OCI-LY7 (cell line): ENCODE measurements around the gene PALLD. TPM values are rescaled to one million over a fixed set of nuclear protein-coding genes. Genes with fewer than 3 reads are reported as not detected.
"Not testable (repeated sequence)": the region's sequence is repeated elsewhere in the genome, so short reads cannot be mapped to it uniquely, and the experiment has no call there.

Experiments used
- BruUV-seq: library from RNA; stranded (reverse); fragments of 400-500 nt; replicated peaks from 2 replicates; lab custom pipeline; 2021; lab: Mats Ljungman, UMichigan
- CTCF ChIA-PET: fragments of 300-600 bp; sonication (Branson Sonifier 250); formaldehyde crosslinking; loops from one replicate; lab custom pipeline; 2022; ENCODE audit warnings: antibody characterized with exemption; ENCODE audit not compliant: unreplicated experiment; lab: Charles Lee
- POLR2A ChIA-PET: fragments of 300-600 bp; sonication (Branson Sonifier 250); formaldehyde crosslinking; loops from one replicate; lab custom pipeline; 2022; ENCODE audit warnings: antibody characterized with exemption; lab: Charles Lee
- DNase-seq: peaks from one replicate; pipeline ENCODE4 v3.0.0-alpha.2; 2015; ENCODE audit warnings: low spot score
- H2AFZ ChIP-seq: fragments of 200-600 bp; sonication (generic), shearing (Covaris generic); 2 replicates; pipeline ENCODE4 v1.6.1; 2014; ENCODE audit warnings: mild to moderate bottlenecking, antibody characterized with exemption, low read length, moderate library complexity
- H3K27ac ChIP-seq: fragments of 200-600 bp; sonication (generic); 2 replicates; pipeline ENCODE4 v1.5.1; 2014; ENCODE audit warnings: mixed run types, low read depth, mild to moderate bottlenecking, moderate library complexity, low read length, inconsistent platforms; ENCODE audit not compliant: poor library complexity, severe bottlenecking
- H3K36me3 ChIP-seq: fragments of 200-600 bp; sonication (generic); 2 replicates; pipeline ENCODE4 v1.6.1; 2014; ENCODE audit warnings: mild to moderate bottlenecking, antibody characterized with exemption, low read length, moderate library complexity, mixed read lengths; ENCODE audit not compliant: insufficient read depth
- H3K4me1 ChIP-seq: fragments of 200-600 bp; sonication (generic); 2 replicates; pipeline ENCODE4 v1.5.1; 2014; ENCODE audit warnings: mild to moderate bottlenecking, low read length; ENCODE audit not compliant: insufficient read depth, poor library complexity, severe bottlenecking
- H3K4me2 ChIP-seq: fragments of 200-600 bp; sonication (generic); 2 replicates; pipeline ENCODE4 v1.6.1; 2014; ENCODE audit warnings: mild to moderate bottlenecking, low read length
- H3K4me3 ChIP-seq: fragments of 200-600 bp; sonication (generic); 2 replicates; pipeline ENCODE4 v1.5.1; 2014; ENCODE audit warnings: mild to moderate bottlenecking, low read depth, low read length; ENCODE audit not compliant: poor library complexity, severe bottlenecking
- H3K79me2 ChIP-seq: fragments of 200-600 bp; sonication (generic); 2 replicates; pipeline ENCODE4 v1.6.1; 2016; ENCODE audit warnings: low read depth, mild to moderate bottlenecking, low read length, moderate library complexity, mixed read lengths; ENCODE audit not compliant: insufficient read depth
- H3K9me2 ChIP-seq: fragments of 200-600 bp; sonication (generic); 2 replicates; pipeline ENCODE4 v1.6.1; 2016; ENCODE audit warnings: mild to moderate bottlenecking, low read length, mixed read lengths; ENCODE audit not compliant: insufficient read depth
- H3K9me3 ChIP-seq: fragments of 200-600 bp; sonication (generic); 2 replicates; pipeline ENCODE4 v1.6.1; 2014; ENCODE audit warnings: mild to moderate bottlenecking, mixed run types, low read length, mixed read lengths
- H4K20me1 ChIP-seq: fragments of 200-600 bp; sonication (generic); 2 replicates; pipeline ENCODE4 v1.6.1; 2014; ENCODE audit warnings: mild to moderate bottlenecking, antibody characterized with exemption, low read length, moderate library complexity, mixed read lengths; ENCODE audit not compliant: insufficient read depth
- CTCF ChIP-seq: fragments of 200-600 bp; sonication (generic); conservative IDR thresholded peaks from 2 replicates; pipeline ENCODE4 v1.5.1; 2014; ENCODE audit warnings: mild to moderate bottlenecking, antibody characterized with exemption, low read length, moderate library complexity, mixed read lengths
- EZH2phosphoT487 ChIP-seq: fragments of 200-600 bp; sonication (generic); IDR thresholded peaks from 2 replicates; pipeline ENCODE4 v1.6.1; 2018; ENCODE audit warnings: low read depth, borderline replicate concordance, mild to moderate bottlenecking, mixed run types, antibody characterized with exemption, low read length, moderate library complexity, mixed read lengths
- intact Hi-C: fragments of 100-400 bp; cut with micrococcal nuclease; formaldehyde crosslinking; loops from one replicate; pipeline ENCODE4 v1.10.0; 2022; ENCODE audit not compliant: unreplicated experiment
- total RNA-seq, 2 experiments: library from RNA; depleted of rRNA in 1 of 2; stranded (reverse); fragments of >200 nt in 1 of 2; shearing (Covaris generic) in 1 of 2; gene quantifications; 2 replicates each; pipeline ENCODE4 v1.2.3, GENCODE V29; 2014 to 2022

The PALLD gene
- total RNA-seq, 2 experiments from 2014 or later = 0.73 to 2.8 TPM

- H3K36me3 ChIP-seq = no peaks in the 10 kb centered on the region
- ChIA-PET POLR2A (no interaction called here), CTCF (no interaction called here)
- H3K4me2 ChIP-seq = no peak overlapping the region
- no peak overlapping the region for H3K4me3 ChIP-seq
- no peak for DNase-seq
- no peak overlapping the region for H2AFZ ChIP-seq
- no peaks in the 10 kb centered on the region for H3K9me2 ChIP-seq
- BruUV-seq = no TSS peak
- H3K79me2 ChIP-seq = no peaks in the 10 kb centered on the region
- no peaks in the 10 kb centered on the region for H3K4me1 ChIP-seq
- H3K27ac ChIP-seq = no peak overlapping the region
- intact Hi-C loops = no loop called here
- H4K20me1 ChIP-seq = no peaks in the 10 kb centered on the region
- H3K9me3 ChIP-seq = no peaks in the 10 kb centered on the region
- TF ChIP-seq CTCF (no peak), EZH2phosphoT487 (no peak)
These were observed 229.1 kb downstream of the PALLD start for GRCh38 chr4:168725930-168726329.

GRCh38 chr4:168727181-168727580 is 230.3 kb downstream of the PALLD start:
- H3K9me2 ChIP-seq, H3K79me2 ChIP-seq, H3K9me3 ChIP-seq, H3K27ac ChIP-seq, H3K4me3 ChIP-seq, intact Hi-C loops, POLR2A ChIA-PET, H3K4me2 ChIP-seq, DNase-seq, H4K20me1 ChIP-seq, H3K4me1 ChIP-seq, BruUV-seq, CTCF ChIA-PET, H2AFZ ChIP-seq, H3K36me3 ChIP-seq: not testable (repeated sequence)

- no TSS peak for BruUV-seq
- Histone ChIP-seq H3K9me2 (no peaks in the 10 kb centered on the region), H4K20me1 (no peaks in the 10 kb centered on the region), H3K4me1 (no peaks in the 10 kb centered on the region), H3K79me2 (no peaks in the 10 kb centered on the region), H3K4me2 (no peak overlapping the region), H3K36me3 (no peaks in the 10 kb centered on the region), H3K27ac (no peak overlapping the region), H3K9me3 (no peaks in the 10 kb centered on the region), H2AFZ (no peak overlapping the region), H3K4me3 (no peak overlapping the region)
- intact Hi-C loops = no loop called here
- DNase-seq = no peak
- POLR2A ChIA-PET = interaction anchor here (0.6 kb wide), 2 partner anchors 182 to 1614 kb away, joined by 3 to 4 read pairs; no protein-coding TSS in a partner anchor
- CTCF ChIA-PET = no interaction called here
- no peak for TF ChIP-seq CTCF
These were observed 234.3 kb downstream of the PALLD start for GRCh38 chr4:168731006-168731636.
